ENCODE data around the gene TMEM37. TPM values are rescaled to one million over a fixed set of nuclear protein-coding genes. Genes with fewer than 3 reads are reported as not detected.

TMEM37 gene
- total RNA-seq, 3 donors from 2014 or later (not counting 1 experiment from before 2014, with no cell fraction given): not detected

GRCh38 chr2:119436993-119437772 lies 5.5 kb downstream of the TMEM37 start:
- H3K4me1 ChIP-seq (ENCODE audit: control insufficient read depth, insufficient read depth, low read length): peaks cover 4% of the 10 kb centered on the region

GRCh38 chr2:119438128-119438656 lies 6.5 kb downstream of the TMEM37 start:
- H3K27me3 Mint-ChIP-seq (ENCODE audit: low read depth in 2 of 2): peaks cover 13 to 15% of the 10 kb centered on the region in 2 donors
- no peaks in the 10 kb centered on the region for H3K4me1 Mint-ChIP-seq
- Histone ChIP-seq H3K4me3 (ENCODE audit: low read length) (no peak overlapping the region), H3K9me3 (ENCODE audit: control insufficient read depth, insufficient read depth, low read length) (no peaks in the 10 kb centered on the region), H3K36me3 (ENCODE audit: control insufficient read depth, insufficient read depth, low read length) (no peaks in the 10 kb centered on the region), H3K27me3 (ENCODE audit: control insufficient read depth, insufficient read depth, low read length) (no peaks in the 10 kb centered on the region), H3K4me1 (ENCODE audit: control insufficient read depth, insufficient read depth, low read length) (no peaks in the 10 kb centered on the region), H3K27ac (ENCODE audit: low read length) (no peak overlapping the region)
- no peak overlapping the region for H3K4me3 Mint-ChIP-seq
- DNase-seq: no peak
- intact Hi-C loops (cut with micrococcal nuclease): no loop called here
- no peaks in the 10 kb centered on the region for H3K9me3 Mint-ChIP-seq
- H3K36me3 Mint-ChIP-seq: no peaks in the 10 kb centered on the region
- ATAC-seq: no peak
- 79% methylated on average over 6 of the region's 6 CpGs for WGBS (ENCODE audit: insufficient coverage)
- no peak overlapping the region for H3K27ac Mint-ChIP-seq
- no peak for TF ChIP-seq CTCF (IDR thresholded peaks at IDR 0.05)

More at GRCh38 chr2:119436993-119437772, 5.5 kb downstream of the TMEM37 start:
- intact Hi-C loops (cut with micrococcal nuclease): no loop called here
- H3K36me3 Mint-ChIP-seq: no peaks in the 10 kb centered on the region
- no peak overlapping the region for H3K27ac ChIP-seq (ENCODE audit: low read length)
- H3K4me1 Mint-ChIP-seq: peaks cover 3% of the 10 kb centered on the region in 2 donors
- no peaks in the 10 kb centered on the region for H3K9me3 Mint-ChIP-seq
- DNase-seq (no peak), ATAC-seq (no peak)
- no peaks in the 10 kb centered on the region for H3K36me3 ChIP-seq (ENCODE audit: control insufficient read depth, insufficient read depth, low read length)
- 90% methylated on average over 22 of the region's 22 CpGs for WGBS (ENCODE audit: insufficient coverage)
- no peak overlapping the region for H3K4me3 Mint-ChIP-seq
- H3K27me3 ChIP-seq (ENCODE audit: control insufficient read depth, insufficient read depth, low read length): peaks cover 8% of the 10 kb centered on the region
- no peak overlapping the region for H3K4me3 ChIP-seq (ENCODE audit: low read length)
- no peak for TF ChIP-seq CTCF (IDR thresholded peaks at IDR 0.05)
- H3K27ac Mint-ChIP-seq: no peak overlapping the region
- H3K9me3 ChIP-seq (ENCODE audit: control insufficient read depth, insufficient read depth, low read length): no peaks in the 10 kb centered on the region
- H3K27me3 Mint-ChIP-seq (ENCODE audit: low read depth in 2 of 2): peaks cover 22 to 23% of the 10 kb centered on the region in 2 donors

- Histone ChIP-seq H3K27ac (ENCODE audit: low read length) (no peak overlapping the region), H3K4me3 (ENCODE audit: low read length) (no peak overlapping the region), H3K36me3 (ENCODE audit: control insufficient read depth, insufficient read depth, low read length) (no peaks in the 10 kb centered on the region), H3K27me3 (ENCODE audit: control insufficient read depth, insufficient read depth, low read length) (no peaks in the 10 kb centered on the region), H3K9me3 (ENCODE audit: control insufficient read depth, insufficient read depth, low read length) (no peaks in the 10 kb centered on the region), H3K4me1 (ENCODE audit: control insufficient read depth, insufficient read depth, low read length) (no peaks in the 10 kb centered on the region)
- Mint-ChIP-seq H3K9me3 (no peaks in the 10 kb centered on the region), H3K4me1 (no peaks in the 10 kb centered on the region), H3K4me3 (no peak overlapping the region), H3K27ac (no peak overlapping the region), H3K36me3 (no peaks in the 10 kb centered on the region), H3K27me3 (ENCODE audit: low read depth in 2 of 2) (peaks cover 6 to 9% of the 10 kb centered on the region in 2 donors)
- 79% methylated on average over 6 of the region's 6 CpGs for WGBS (ENCODE audit: insufficient coverage)
- TF ChIP-seq CTCF (IDR thresholded peaks at IDR 0.05): no peak
- ATAC-seq (no peak), DNase-seq (no peak)
- intact Hi-C loops (cut with micrococcal nuclease): no loop called here
Observed at GRCh38 chr2:119438726-119439284, 7.2 kb downstream of the TMEM37 start.

All from natural killer cell (primary cell).